MM.1S (cell line): Measurements from ENCODE around the gene USP12.

ENCODE experiments used
- DNase-seq: peaks from one replicate; pipeline ENCODE4 v3.0.0-alpha.2; 2015
- H2AFZ ChIP-seq: fragments of 300-600 bp; sonication (generic); 2 replicates; pipeline ENCODE4 v1.6.0; 2016; ENCODE audit warnings: antibody characterized with exemption, low read length
- H3F3A ChIP-seq: fragments of 300-600 bp; sonication (generic); 2 replicates; pipeline ENCODE4 v1.6.1; 2016; ENCODE audit warnings: mild to moderate bottlenecking, antibody characterized with exemption, low read length, moderate library complexity, mixed read lengths; ENCODE audit not compliant: insufficient read depth
- H3K27ac ChIP-seq: fragments of 300-600 bp; sonication (generic); 2 replicates; pipeline ENCODE4 v1.5.1; 2016; ENCODE audit warnings: mild to moderate bottlenecking, low read length
- H3K27me3 ChIP-seq: fragments of 300-600 bp; sonication (generic); replicated peaks from 2 replicates; pipeline ENCODE4 v1.6.0; 2016; ENCODE audit warnings: low read length; ENCODE audit not compliant: insufficient read depth
- H3K36me3 ChIP-seq: fragments of 300-600 bp; sonication (generic); replicated peaks from 2 replicates; pipeline ENCODE4 v1.6.1; 2016; ENCODE audit warnings: mild to moderate bottlenecking, low read length, mixed read lengths; ENCODE audit not compliant: insufficient read depth
- H3K4me1 ChIP-seq: fragments of 300-600 bp; sonication (generic); 2 replicates; pipeline ENCODE4 v1.6.1; 2016; ENCODE audit warnings: low read length, mixed read lengths
- H3K4me2 ChIP-seq: fragments of 300-600 bp; sonication (generic); 2 replicates; pipeline ENCODE4 v1.6.0; 2016; ENCODE audit warnings: low read depth, low read length
- H3K4me3 ChIP-seq: fragments of 300-600 bp; sonication (generic); 2 replicates; pipeline ENCODE4 v1.5.1; 2016; ENCODE audit warnings: low read length, mixed read lengths
- H3K79me2 ChIP-seq: fragments of 300-600 bp; sonication (generic); 2 replicates; pipeline ENCODE4 v1.6.1; 2016; ENCODE audit warnings: mixed run types, low read length, mixed read lengths
- H3K9ac ChIP-seq: fragments of 300-600 bp; sonication (generic); 2 replicates; pipeline ENCODE4 v1.6.1; 2016; ENCODE audit warnings: low read length, mixed read lengths
- H3K9me2 ChIP-seq: fragments of 300-600 bp; sonication (generic); replicated peaks from 2 replicates; pipeline ENCODE4 v1.6.1; 2016; ENCODE audit warnings: mild to moderate bottlenecking, low read length, mixed read lengths; ENCODE audit not compliant: insufficient read depth
- H3K9me3 ChIP-seq: fragments of 300-600 bp; sonication (generic); replicated peaks from 2 replicates; pipeline ENCODE4 v1.6.1; 2016; ENCODE audit warnings: mild to moderate bottlenecking, low read length, mixed read lengths; ENCODE audit not compliant: insufficient read depth
- H4K20me1 ChIP-seq: fragments of 300-600 bp; sonication (generic); 2 replicates; pipeline ENCODE4 v1.6.1; 2016; ENCODE audit warnings: mild to moderate bottlenecking, low read length, moderate library complexity, mixed read lengths; ENCODE audit not compliant: insufficient read depth
- CTCF ChIP-seq: fragments of 300-600 bp; sonication (generic); IDR thresholded peaks from 2 replicates; pipeline ENCODE4 v1.5.1; 2016; ENCODE audit warnings: antibody characterized with exemption, low read length, mixed read lengths
- EZH2 ChIP-seq: fragments of 300-600 bp; sonication (generic); optimal IDR thresholded peaks from 2 replicates; pipeline ENCODE3; 2017; ENCODE audit warnings: low read depth, mild to moderate bottlenecking, antibody characterized with exemption, low read length, mixed read lengths
- EZH2phosphoT487 ChIP-seq: fragments of 300-600 bp; sonication (generic); IDR thresholded peaks from 2 replicates; pipeline ENCODE4 v1.6.1; 2018; ENCODE audit warnings: antibody characterized with exemption, low read length

The USP12 gene

GRCh38 chr13:27137759-27138158, 33.9 kb downstream of the USP12 start:
- Histone ChIP-seq H3K9me3 (no peaks in the 10 kb centered on the region), H3K9me2 (no peaks in the 10 kb centered on the region), H3K4me2 (no peak overlapping the region), H3K9ac (no peak overlapping the region), H3K4me1 (no peaks in the 10 kb centered on the region), H3K79me2 (peaks cover 6% of the 10 kb centered on the region), H3F3A (no peaks in the 10 kb centered on the region), H3K36me3 (no peaks in the 10 kb centered on the region), H2AFZ (no peak overlapping the region), H3K27me3 (no peaks in the 10 kb centered on the region), H4K20me1 (no peaks in the 10 kb centered on the region), H3K27ac (no peak overlapping the region), H3K4me3 (no peak overlapping the region)
- TF ChIP-seq EZH2 = no peak
- no peak for TF ChIP-seq EZH2phosphoT487
- no peak for TF ChIP-seq CTCF
- no peak for DNase-seq

- TF ChIP-seq CTCF (no peak), EZH2 (no peak), EZH2phosphoT487 (no peak)
- no peak overlapping the region for H3K9ac ChIP-seq
Observed at GRCh38 chr13:27135023-27135422, 36.6 kb downstream of the USP12 start.

GRCh38 chr13:27133889-27134288, 37.7 kb downstream of the USP12 start:
- Histone ChIP-seq H3K9me3 (no peaks in the 10 kb centered on the region), H2AFZ (no peak overlapping the region), H3K4me1 (peaks cover 17% of the 10 kb centered on the region), H3K36me3 (no peaks in the 10 kb centered on the region), H3K9ac (no peak overlapping the region), H4K20me1 (no peaks in the 10 kb centered on the region), H3K27ac (no peak overlapping the region), H3K27me3 (no peaks in the 10 kb centered on the region), H3F3A (peaks cover 5% of the 10 kb centered on the region), H3K4me3 (no peak overlapping the region), H3K9me2 (no peaks in the 10 kb centered on the region), H3K4me2 (no peak overlapping the region), H3K79me2 (peaks cover 22% of the 10 kb centered on the region)
- no peak for TF ChIP-seq EZH2phosphoT487
- no peak for TF ChIP-seq EZH2
- no peak for TF ChIP-seq CTCF
- no peak for DNase-seq

More at GRCh38 chr13:27135023-27135422, 36.6 kb downstream of the USP12 start:
- Histone ChIP-seq H4K20me1 (no peaks in the 10 kb centered on the region), H3K27ac (no peak overlapping the region), H3K9me2 (no peaks in the 10 kb centered on the region), H3K4me3 (no peak overlapping the region), H3F3A (peaks cover 5% of the 10 kb centered on the region), H3K27me3 (no peaks in the 10 kb centered on the region), H3K4me2 (no peak overlapping the region), H3K79me2 (peaks cover 11% of the 10 kb centered on the region), H3K9me3 (no peaks in the 10 kb centered on the region), H2AFZ (no peak overlapping the region), H3K36me3 (no peaks in the 10 kb centered on the region), H3K4me1 (peaks cover 17% of the 10 kb centered on the region)
- DNase-seq = no peak
